Smooth muscle cell (in vitro differentiated cells): ENCODE results near the gene HRK. TPM values are rescaled to one million over a fixed set of nuclear protein-coding genes. Genes with fewer than 3 reads are reported as not detected.

Experiments
- DNase-seq: peaks from one replicate; lab custom pipeline; 2025; ENCODE audit not compliant: unreplicated experiment; lab: John Stamatoyannopoulos, UW
- H2AFZ ChIP-seq: fragments of 200-600 bp; sonication (generic); 2 replicates; pipeline ENCODE4 v1.6.0; 2016; ENCODE audit warnings: antibody characterized with exemption, low read depth, mild to moderate bottlenecking
- H3F3A ChIP-seq: fragments of 200-600 bp; sonication (generic); 2 replicates; pipeline ENCODE4 v1.6.0; 2017; ENCODE audit warnings: antibody characterized with exemption, low read depth
- H3K27ac ChIP-seq: fragments of 200-600 bp; sonication (generic); 2 replicates; pipeline ENCODE4 v1.5.1; 2016; ENCODE audit warnings: low read depth, mild to moderate bottlenecking
- H3K27me3 ChIP-seq: fragments of 200-600 bp; sonication (generic); 2 replicates; pipeline ENCODE4 v1.6.1; 2016; ENCODE audit warnings: low read depth, mild to moderate bottlenecking
- H3K36me3 ChIP-seq: fragments of 200-600 bp; sonication (generic); 2 replicates; pipeline ENCODE4 v1.5.1; 2016; ENCODE audit warnings: low read depth
- H3K4me1 ChIP-seq: fragments of 200-600 bp; sonication (generic); 2 replicates; pipeline ENCODE4 v1.5.1; 2016; ENCODE audit warnings: low read depth
- H3K4me2 ChIP-seq: fragments of 200-600 bp; sonication (generic); 2 replicates; pipeline ENCODE4 v1.6.0; 2016; ENCODE audit warnings: mild to moderate bottlenecking
- H3K4me3 ChIP-seq: fragments of 200-600 bp; sonication (generic); 2 replicates; pipeline ENCODE4 v1.5.1; 2016; ENCODE audit warnings: mild to moderate bottlenecking
- H3K79me2 ChIP-seq: fragments of 200-600 bp; sonication (generic); 2 replicates; pipeline ENCODE4 v1.6.0; 2016; ENCODE audit warnings: low read depth, mild to moderate bottlenecking
- H3K9ac ChIP-seq: fragments of 200-600 bp; sonication (generic); 2 replicates; pipeline ENCODE4 v1.6.0; 2016; ENCODE audit warnings: low read depth
- H3K9me3 ChIP-seq: fragments of 200-600 bp; sonication (generic); replicated peaks from 2 replicates; pipeline ENCODE4 v1.5.1; 2016; ENCODE audit warnings: low read depth
- H4K20me1 ChIP-seq: fragments of 200-600 bp; sonication (generic); 2 replicates; pipeline ENCODE4 v1.6.0; 2016; ENCODE audit warnings: low read depth
- WGBS: methylation state at CpG from one replicate; pipeline ENCODE4 v1.1.7; 2016; ENCODE audit warnings: low lambda C conversion rate; 5-methylcytosine and 5-hydroxymethylcytosine counted together
- polyA plus RNA-seq: library from polyadenylated mRNA; unstranded; fragments of >200 nt; fragmentation: Nextera tagmentation; extraction: Ambion mirVana; gene quantifications from 2 replicates; pipeline ENCODE4 v1.2.1, GENCODE V29; 2016
- total RNA-seq: library from RNA; depleted of rRNA; stranded (reverse); fragments of >200 nt; gene quantifications from 2 replicates; pipeline ENCODE4 v1.2.3, GENCODE V29; 2014
- TF ChIP-seq, protein P1 (sequence below): fragments of 200-600 bp; sonication (generic); IDR thresholded peaks from 2 replicates; pipeline ENCODE4 v1.5.1; 2017; ENCODE audit warnings: borderline replicate concordance, mild to moderate bottlenecking, antibody characterized with exemption; ENCODE audit not compliant: insufficient read depth, poor library complexity, severe bottlenecking

The HRK gene
- total and polyA plus RNA-seq, 2 experiments from 2014 or later: 0.04 TPM; not detected in 1

DNA sequence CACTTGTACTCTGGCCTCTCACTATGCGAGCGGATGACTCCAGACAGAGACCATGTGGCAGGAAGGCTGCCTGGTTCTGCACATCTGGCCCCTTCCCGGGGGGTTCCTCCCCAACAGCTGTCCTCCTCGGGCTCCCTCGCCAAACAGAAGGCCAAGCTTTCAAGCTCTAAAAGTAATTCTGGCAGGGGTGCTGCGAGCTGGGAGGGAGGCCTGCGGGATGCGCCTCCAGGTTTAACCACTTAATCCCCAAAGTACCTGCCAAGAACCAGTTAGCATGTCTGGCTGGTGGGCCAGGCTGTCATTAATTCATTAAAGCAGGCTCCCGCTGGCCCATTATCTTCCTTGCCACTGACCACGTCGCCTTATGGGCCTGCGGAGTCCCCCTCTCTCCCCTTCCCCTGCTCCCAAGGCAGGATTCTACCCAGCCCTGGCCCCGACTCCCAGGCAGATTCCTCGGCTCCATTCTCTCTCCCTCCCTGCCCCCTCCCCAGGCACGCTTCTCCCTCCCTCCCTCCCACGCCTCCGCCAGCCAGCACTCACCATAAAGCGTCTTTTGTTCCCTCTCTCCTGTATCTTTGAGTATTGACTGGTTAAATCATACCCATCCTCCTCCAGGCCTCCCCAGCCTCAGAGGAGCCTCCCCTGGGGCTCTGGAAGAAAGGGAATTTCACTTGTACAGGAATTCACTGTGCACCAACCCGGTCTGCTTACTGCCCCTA lies 4.9 kb downstream of the HRK start:
- no peak overlapping the region for H3K4me3 ChIP-seq
- H3F3A ChIP-seq: no peaks in the 10 kb centered on the region
- peaks cover 23% of the 10 kb centered on the region for H3K4me1 ChIP-seq
- H3K36me3 ChIP-seq: no peaks in the 10 kb centered on the region
- H4K20me1 ChIP-seq: no peaks in the 10 kb centered on the region
- H2AFZ ChIP-seq: no peak overlapping the region
- H3K9ac ChIP-seq: no peak overlapping the region
- no peaks in the 10 kb centered on the region for H3K79me2 ChIP-seq
- no peaks in the 10 kb centered on the region for H3K9me3 ChIP-seq
- DNase-seq: no peak
- TF ChIP-seq, protein P1, sequence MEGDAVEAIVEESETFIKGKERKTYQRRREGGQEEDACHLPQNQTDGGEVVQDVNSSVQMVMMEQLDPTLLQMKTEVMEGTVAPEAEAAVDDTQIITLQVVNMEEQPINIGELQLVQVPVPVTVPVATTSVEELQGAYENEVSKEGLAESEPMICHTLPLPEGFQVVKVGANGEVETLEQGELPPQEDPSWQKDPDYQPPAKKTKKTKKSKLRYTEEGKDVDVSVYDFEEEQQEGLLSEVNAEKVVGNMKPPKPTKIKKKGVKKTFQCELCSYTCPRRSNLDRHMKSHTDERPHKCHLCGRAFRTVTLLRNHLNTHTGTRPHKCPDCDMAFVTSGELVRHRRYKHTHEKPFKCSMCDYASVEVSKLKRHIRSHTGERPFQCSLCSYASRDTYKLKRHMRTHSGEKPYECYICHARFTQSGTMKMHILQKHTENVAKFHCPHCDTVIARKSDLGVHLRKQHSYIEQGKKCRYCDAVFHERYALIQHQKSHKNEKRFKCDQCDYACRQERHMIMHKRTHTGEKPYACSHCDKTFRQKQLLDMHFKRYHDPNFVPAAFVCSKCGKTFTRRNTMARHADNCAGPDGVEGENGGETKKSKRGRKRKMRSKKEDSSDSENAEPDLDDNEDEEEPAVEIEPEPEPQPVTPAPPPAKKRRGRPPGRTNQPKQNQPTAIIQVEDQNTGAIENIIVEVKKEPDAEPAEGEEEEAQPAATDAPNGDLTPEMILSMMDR: no peak
- H3K27me3 ChIP-seq: peaks cover 52% of the 10 kb centered on the region
- peak overlapping the region; percentile 36 for H3K4me2 ChIP-seq
- H3K27ac ChIP-seq: no peak overlapping the region
- WGBS: 4% methylated on average over 17 of the region's 19 CpGs

DNA sequence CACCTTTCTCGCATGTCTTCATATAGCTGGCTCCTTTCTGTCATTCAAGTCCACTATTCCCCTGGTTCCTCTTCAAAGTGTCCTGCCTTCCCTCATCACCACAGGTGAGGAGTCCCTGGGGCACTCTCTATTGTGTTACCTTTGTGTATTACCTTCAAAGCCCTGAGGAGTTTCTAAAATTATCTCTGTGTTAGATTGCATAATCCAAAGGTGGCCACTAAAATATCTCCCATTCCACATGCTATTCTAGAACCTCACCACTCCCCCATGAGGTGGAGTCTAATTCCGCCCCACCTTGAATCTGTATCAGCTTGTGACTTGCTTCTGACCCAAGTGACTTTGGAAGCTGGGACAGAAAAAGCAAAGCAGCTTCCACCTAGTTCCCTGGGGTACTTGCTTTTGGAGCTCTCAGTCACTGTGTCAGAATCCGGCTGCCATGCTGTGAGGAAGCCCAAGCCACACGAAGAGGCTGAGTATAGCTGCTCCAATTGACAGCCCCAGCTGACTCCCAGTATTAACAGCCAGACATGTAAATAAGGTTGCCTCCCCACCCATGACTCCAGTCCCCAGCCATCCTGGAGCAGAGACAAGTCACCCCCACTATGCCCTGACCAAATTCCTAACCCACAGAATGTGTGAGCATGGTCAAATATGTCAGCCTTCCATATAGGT lies 6.8 kb downstream of the HRK start:
- 86% methylated on average over 4 of the region's 4 CpGs for WGBS
- Histone ChIP-seq H3K9ac (no peak overlapping the region), H4K20me1 (no peaks in the 10 kb centered on the region), H3K9me3 (no peaks in the 10 kb centered on the region), H3K4me1 (peaks cover 12% of the 10 kb centered on the region), H3F3A (no peaks in the 10 kb centered on the region), H3K79me2 (no peaks in the 10 kb centered on the region), H3K4me2 (no peak overlapping the region), H2AFZ (no peak overlapping the region), H3K4me3 (no peak overlapping the region), H3K27me3 (peaks cover 36% of the 10 kb centered on the region), H3K27ac (no peak overlapping the region), H3K36me3 (no peaks in the 10 kb centered on the region)
- TF ChIP-seq, protein P1: no peak
- DNase-seq: no peak

DNA sequence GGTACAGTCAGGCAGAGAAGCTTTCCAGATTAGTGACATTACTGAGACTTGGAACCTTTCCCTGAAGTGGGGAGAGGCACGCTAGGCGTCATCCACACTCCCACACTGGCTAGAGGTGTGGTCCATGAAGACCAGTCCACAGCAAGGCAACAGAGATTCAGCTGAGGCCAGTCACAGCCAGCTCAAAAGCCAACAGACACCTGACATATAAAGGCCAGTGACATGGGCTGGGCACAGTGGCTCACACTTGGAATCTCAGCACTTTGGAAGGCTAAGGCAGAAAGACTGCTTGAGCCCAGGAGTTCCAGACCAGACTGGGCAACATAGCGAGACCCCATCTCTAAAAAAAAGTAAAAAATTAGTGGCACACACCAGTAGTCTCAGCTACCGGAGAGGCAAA lies 10.9 kb downstream of the HRK start:
- Histone ChIP-seq H3K4me3 (no peak overlapping the region), H3K27ac (no peak overlapping the region), H3K36me3 (no peaks in the 10 kb centered on the region), H3K4me2 (no peak overlapping the region), H2AFZ (no peak overlapping the region), H3K9ac (no peak overlapping the region), H3K27me3 (no peaks in the 10 kb centered on the region), H3K9me3 (no peaks in the 10 kb centered on the region), H3K4me1 (no peaks in the 10 kb centered on the region), H4K20me1 (no peaks in the 10 kb centered on the region), H3F3A (no peaks in the 10 kb centered on the region), H3K79me2 (no peaks in the 10 kb centered on the region)
- 91% methylated on average over 4 of the region's 4 CpGs for whole genome bisulfite sequencing
- TF ChIP-seq, protein P1: no peak
- DNase-seq: no peak
